Prostate gland (tissue), 1 donor: ENCODE measurements around the gene RAET1L.

ENCODE experiments used
- POLR2A ChIP-seq: fragments of 450-650 bp; IDR thresholded peaks from one replicate; pipeline ENCODE4 v1.6.1; 2016; ENCODE audit warnings: antibody characterized with exemption, mild to moderate bottlenecking
- POLR2AphosphoS5 ChIP-seq: sonication (generic); formaldehyde crosslinking; IDR thresholded peaks from one replicate; pipeline ENCODE4 v1.6.1; 2017; ENCODE audit warnings: antibody characterized with exemption

DNA sequence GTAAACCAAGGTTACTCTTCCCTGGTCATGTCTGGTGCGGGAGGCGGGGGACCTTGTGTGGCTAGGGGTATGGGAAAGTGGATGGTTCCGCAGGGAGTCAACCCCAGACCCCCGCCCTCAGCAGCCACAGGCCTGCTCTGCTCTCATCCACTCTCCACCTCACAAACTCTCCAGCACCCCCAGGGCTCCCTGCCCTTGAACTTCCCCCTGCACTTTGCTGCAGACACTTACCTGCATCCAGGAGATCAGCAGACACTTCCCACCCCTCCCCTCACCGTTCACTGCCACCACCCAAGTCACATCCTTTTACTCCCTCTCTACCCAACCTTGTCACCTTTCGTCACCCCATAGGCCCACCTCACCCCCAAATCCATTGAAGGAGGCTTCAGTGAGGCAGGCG is 3.9 kb upstream of the RAET1L start:
- no peak for TF ChIP-seq POLR2A
- TF ChIP-seq POLR2AphosphoS5: no peak
